Measurements from ENCODE around the gene PPP1R17. TPM values are rescaled to one million over a fixed set of nuclear protein-coding genes. Genes with fewer than 3 reads are reported as not detected.

Gene PPP1R17
- polyA plus RNA-seq, 2 of the 4 experiments (the other 2 are of a cell fraction): not detected

DNA sequence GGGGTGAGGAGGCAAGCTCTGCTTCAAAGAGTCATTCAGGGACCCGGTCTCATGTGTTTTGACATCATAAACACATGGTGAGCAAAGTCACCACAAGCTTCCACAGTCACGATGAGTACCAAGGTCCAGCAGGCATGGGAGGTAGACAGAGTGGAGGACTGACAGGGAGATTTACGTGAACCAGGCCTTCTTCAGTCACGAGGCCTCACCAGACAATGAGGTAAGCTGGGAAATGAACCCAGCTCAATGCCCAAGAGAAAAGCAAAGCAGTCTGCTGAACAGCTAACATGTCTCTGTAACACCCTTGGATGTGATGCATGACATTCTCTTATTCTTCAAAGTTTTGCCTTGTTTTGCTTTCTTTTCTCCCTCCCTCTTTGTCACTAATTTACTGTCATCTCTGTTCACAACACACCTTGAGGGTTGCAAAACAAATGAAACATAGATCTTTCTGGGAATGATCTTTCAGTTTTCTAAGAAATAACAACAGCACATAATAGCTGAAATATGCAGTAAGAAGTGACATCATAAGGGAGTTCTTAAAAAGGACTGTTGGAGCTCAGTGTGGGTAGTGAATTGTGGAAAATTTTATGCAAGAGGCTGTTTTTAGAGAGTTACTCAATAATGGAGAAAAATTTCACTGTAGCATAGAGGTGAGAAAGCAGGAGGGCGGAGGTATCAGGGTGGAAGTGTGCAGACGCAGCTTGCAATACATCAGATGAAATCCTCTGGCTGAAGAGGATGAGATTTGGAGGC, 9.0 kb downstream of the PPP1R17 start:
- 48% methylated on average over 6 of the region's 6 CpGs for WGBS (ENCODE audit: missing lambda C conversion rate)
- no peak overlapping the region for H3K27ac ChIP-seq
- no peak overlapping the region for H3K4me2 ChIP-seq
- no peaks in the 10 kb centered on the region for H3K9me3 ChIP-seq
- POLR2A ChIA-PET: no interaction called here
- FAIRE-seq (no peak), ATAC-seq (no peak), DNase-seq (ENCODE audit: low read depth in 1 of 2, low spot score in 1 of 2) (no peak)
- no peaks in the 10 kb centered on the region for H3K4me1 ChIP-seq
- no peak for TF ChIP-seq ZSCAN20 (CRISPR knock-in tag; IDR thresholded peaks at IDR 0.05)
- TF ChIP-seq, protein P1, sequence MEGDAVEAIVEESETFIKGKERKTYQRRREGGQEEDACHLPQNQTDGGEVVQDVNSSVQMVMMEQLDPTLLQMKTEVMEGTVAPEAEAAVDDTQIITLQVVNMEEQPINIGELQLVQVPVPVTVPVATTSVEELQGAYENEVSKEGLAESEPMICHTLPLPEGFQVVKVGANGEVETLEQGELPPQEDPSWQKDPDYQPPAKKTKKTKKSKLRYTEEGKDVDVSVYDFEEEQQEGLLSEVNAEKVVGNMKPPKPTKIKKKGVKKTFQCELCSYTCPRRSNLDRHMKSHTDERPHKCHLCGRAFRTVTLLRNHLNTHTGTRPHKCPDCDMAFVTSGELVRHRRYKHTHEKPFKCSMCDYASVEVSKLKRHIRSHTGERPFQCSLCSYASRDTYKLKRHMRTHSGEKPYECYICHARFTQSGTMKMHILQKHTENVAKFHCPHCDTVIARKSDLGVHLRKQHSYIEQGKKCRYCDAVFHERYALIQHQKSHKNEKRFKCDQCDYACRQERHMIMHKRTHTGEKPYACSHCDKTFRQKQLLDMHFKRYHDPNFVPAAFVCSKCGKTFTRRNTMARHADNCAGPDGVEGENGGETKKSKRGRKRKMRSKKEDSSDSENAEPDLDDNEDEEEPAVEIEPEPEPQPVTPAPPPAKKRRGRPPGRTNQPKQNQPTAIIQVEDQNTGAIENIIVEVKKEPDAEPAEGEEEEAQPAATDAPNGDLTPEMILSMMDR (IDR thresholded peaks at IDR 0.05): no peak
- no peak for TF ChIP-seq EHMT2 (IDR thresholded peaks at IDR 0.05; ENCODE audit: low read depth)
- no peak for TF ChIP-seq HDAC2 (IDR thresholded peaks at IDR 0.05)
- TF ChIP-seq HOXA7 (CRISPR knock-in tag; IDR thresholded peaks at IDR 0.05): no peak
- TF ChIP-seq SMC3 (IDR thresholded peaks at IDR 0.05): no peak
- TF ChIP-seq TP53 (CRISPR knock-in tag; IDR thresholded peaks at IDR 0.05): no peak
- CTCF ChIA-PET: interaction anchor here (1.0 to 1.8 kb wide), 2 partner anchors 16 to 503 kb away, joined by 3 to 5 read pairs; no protein-coding TSS in a partner anchor
- H3K4me3 ChIP-seq: no peak overlapping the region

DNA sequence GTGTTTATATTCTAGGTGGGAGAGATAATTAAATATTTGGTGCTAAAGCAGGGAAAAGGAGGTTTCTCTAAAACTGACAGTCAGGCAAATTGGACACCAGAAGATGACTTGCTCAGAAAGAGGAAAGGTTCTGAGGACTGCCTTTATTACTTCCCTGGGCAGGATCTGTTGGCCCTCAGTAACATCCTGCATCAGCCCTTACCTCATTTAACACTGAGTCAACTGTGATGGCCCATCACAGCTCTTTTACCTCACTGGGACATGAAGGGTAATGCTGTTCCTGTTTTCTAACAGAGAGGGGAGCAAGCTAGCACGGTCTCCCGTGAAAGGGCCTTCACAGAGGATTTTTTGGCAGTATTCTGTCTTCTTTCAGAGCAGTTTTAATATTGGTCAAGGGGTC, 12.0 kb downstream of the PPP1R17 start:
- ATAC-seq (no peak), FAIRE-seq (no peak), DNase-seq (ENCODE audit: low read depth in 1 of 2, low spot score in 1 of 2) (no peak)
- Histone ChIP-seq H3K4me1 (no peaks in the 10 kb centered on the region), H3K9me3 (no peaks in the 10 kb centered on the region), H3K27ac (no peak overlapping the region), H3K4me3 (no peak overlapping the region), H3K4me2 (no peak overlapping the region)
- ChIA-PET POLR2A (no interaction called here), CTCF (no interaction called here)
- TF ChIP-seq, protein P2, sequence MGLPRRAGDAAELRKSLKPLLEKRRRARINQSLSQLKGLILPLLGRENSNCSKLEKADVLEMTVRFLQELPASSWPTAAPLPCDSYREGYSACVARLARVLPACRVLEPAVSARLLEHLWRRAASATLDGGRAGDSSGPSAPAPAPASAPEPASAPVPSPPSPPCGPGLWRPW (IDR thresholded peaks at IDR 0.05): no peak
- TF ChIP-seq FOSB (CRISPR knock-in tag; IDR thresholded peaks at IDR 0.05): no peak
- no peak for TF ChIP-seq ESRRA (IDR thresholded peaks at IDR 0.05; ENCODE audit: borderline replicate concordance, low read length)
- TF ChIP-seq, protein P3, sequence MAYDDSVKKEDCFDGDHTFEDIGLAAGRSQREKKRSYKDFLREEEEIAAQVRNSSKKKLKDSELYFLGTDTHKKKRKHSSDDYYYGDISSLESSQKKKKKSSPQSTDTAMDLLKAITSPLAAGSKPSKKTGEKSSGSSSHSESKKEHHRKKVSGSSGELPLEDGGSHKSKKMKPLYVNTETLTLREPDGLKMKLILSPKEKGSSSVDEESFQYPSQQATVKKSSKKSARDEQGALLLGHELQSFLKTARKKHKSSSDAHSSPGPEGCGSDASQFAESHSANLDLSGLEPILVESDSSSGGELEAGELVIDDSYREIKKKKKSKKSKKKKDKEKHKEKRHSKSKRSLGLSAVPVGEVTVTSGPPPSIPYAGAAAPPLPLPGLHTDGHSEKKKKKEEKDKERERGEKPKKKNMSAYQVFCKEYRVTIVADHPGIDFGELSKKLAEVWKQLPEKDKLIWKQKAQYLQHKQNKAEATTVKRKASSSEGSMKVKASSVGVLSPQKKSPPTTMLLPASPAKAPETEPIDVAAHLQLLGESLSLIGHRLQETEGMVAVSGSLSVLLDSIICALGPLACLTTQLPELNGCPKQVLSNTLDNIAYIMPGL (CRISPR knock-in tag; IDR thresholded peaks at IDR 0.05; ENCODE audit: borderline replicate concordance): no peak
- no peak for TF ChIP-seq CBX2 (IDR thresholded peaks at IDR 0.05; ENCODE audit: borderline replicate concordance, low read depth)
- no peak for TF ChIP-seq JUNB (IDR thresholded peaks at IDR 0.05)
- TF ChIP-seq, protein P4, sequence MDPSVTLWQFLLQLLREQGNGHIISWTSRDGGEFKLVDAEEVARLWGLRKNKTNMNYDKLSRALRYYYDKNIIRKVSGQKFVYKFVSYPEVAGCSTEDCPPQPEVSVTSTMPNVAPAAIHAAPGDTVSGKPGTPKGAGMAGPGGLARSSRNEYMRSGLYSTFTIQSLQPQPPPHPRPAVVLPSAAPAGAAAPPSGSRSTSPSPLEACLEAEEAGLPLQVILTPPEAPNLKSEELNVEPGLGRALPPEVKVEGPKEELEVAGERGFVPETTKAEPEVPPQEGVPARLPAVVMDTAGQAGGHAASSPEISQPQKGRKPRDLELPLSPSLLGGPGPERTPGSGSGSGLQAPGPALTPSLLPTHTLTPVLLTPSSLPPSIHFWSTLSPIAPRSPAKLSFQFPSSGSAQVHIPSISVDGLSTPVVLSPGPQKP (IDR thresholded peaks at IDR 0.05; ENCODE audit: low read depth, low read length): no peak
- TF ChIP-seq EHMT2 (IDR thresholded peaks at IDR 0.05; ENCODE audit: low read depth): no peak
- TF ChIP-seq EHF (CRISPR knock-in tag; IDR thresholded peaks at IDR 0.05): no peak
- TF ChIP-seq FOSL2 (IDR thresholded peaks at IDR 0.05): no peak
- TF ChIP-seq FOSL2 (CRISPR knock-in tag; IDR thresholded peaks at IDR 0.05): no peak
- TF ChIP-seq RCOR1 (IDR thresholded peaks at IDR 0.05; ENCODE audit: low read depth, low read length): no peak
- no peak for TF ChIP-seq FOXS1 (CRISPR knock-in tag; IDR thresholded peaks at IDR 0.05)
- no peak for TF ChIP-seq TP53 (CRISPR knock-in tag; IDR thresholded peaks at IDR 0.05)
- TF ChIP-seq HOXB5 (CRISPR knock-in tag; IDR thresholded peaks at IDR 0.05): no peak
- no peak for TF ChIP-seq NR3C1 (IDR thresholded peaks at IDR 0.05)
- TF ChIP-seq, protein P5, sequence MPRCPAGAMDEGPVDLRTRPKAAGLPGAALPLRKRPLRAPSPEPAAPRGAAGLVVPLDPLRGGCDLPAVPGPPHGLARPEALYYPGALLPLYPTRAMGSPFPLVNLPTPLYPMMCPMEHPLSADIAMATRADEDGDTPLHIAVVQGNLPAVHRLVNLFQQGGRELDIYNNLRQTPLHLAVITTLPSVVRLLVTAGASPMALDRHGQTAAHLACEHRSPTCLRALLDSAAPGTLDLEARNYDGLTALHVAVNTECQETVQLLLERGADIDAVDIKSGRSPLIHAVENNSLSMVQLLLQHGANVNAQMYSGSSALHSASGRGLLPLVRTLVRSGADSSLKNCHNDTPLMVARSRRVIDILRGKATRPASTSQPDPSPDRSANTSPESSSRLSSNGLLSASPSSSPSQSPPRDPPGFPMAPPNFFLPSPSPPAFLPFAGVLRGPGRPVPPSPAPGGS (IDR thresholded peaks at IDR 0.05): no peak
- no peak for TF ChIP-seq PHF8 (IDR thresholded peaks at IDR 0.05; ENCODE audit: borderline replicate concordance, low read depth)
- TF ChIP-seq RAD21 (conservative IDR thresholded peaks at IDR 0.05 in 1 of 2, IDR thresholded peaks at IDR 0.05 in 1 of 2): no peak
- 25% methylated on average over 2 of the region's 2 CpGs for WGBS (ENCODE audit: missing lambda C conversion rate)
